ENCODE measurements around the gene RCAN1. TPM values are rescaled to one million over a fixed set of nuclear protein-coding genes. Genes with fewer than 3 reads are reported as not detected.

The RCAN1 gene
- total and polyA plus RNA-seq, 2 of the 8 experiments (the other 6 are each of a cell fraction or from before 2014, with no cell fraction given) = 1.7 to 6.4 TPM

DNA sequence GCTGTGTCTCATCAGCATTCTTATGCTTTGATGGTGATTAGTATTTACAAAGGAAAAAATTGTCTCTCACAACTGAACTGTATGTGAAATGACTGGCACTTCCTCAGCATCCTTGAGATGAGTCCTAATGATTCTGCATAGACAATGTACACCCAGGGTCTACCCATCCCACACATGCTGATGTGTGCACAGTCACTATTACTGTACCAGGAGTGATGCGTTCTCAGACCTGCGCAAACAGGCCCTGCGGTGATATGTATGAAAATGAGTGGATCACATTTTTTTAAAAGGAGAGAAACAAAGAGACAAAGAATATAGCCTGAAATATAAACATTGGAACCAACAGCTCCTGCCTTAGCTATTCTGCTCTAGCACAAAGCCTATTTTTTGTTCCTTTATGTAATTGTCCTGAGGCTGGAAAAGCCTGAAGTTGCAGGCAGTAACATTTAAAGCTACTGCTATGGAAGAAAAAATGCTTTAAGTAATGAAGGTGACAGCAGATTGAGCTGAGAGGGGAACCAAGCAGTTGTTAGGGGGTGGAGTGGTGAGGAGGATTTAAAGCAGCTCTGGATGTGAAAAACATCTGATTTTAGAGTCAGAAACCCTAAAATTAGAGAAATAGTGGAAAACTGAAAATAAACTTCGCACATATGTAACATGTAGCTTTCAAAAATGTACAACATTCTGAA is 5.5 kb downstream of the RCAN1 start (continued):
- TF ChIP-seq, protein P1, sequence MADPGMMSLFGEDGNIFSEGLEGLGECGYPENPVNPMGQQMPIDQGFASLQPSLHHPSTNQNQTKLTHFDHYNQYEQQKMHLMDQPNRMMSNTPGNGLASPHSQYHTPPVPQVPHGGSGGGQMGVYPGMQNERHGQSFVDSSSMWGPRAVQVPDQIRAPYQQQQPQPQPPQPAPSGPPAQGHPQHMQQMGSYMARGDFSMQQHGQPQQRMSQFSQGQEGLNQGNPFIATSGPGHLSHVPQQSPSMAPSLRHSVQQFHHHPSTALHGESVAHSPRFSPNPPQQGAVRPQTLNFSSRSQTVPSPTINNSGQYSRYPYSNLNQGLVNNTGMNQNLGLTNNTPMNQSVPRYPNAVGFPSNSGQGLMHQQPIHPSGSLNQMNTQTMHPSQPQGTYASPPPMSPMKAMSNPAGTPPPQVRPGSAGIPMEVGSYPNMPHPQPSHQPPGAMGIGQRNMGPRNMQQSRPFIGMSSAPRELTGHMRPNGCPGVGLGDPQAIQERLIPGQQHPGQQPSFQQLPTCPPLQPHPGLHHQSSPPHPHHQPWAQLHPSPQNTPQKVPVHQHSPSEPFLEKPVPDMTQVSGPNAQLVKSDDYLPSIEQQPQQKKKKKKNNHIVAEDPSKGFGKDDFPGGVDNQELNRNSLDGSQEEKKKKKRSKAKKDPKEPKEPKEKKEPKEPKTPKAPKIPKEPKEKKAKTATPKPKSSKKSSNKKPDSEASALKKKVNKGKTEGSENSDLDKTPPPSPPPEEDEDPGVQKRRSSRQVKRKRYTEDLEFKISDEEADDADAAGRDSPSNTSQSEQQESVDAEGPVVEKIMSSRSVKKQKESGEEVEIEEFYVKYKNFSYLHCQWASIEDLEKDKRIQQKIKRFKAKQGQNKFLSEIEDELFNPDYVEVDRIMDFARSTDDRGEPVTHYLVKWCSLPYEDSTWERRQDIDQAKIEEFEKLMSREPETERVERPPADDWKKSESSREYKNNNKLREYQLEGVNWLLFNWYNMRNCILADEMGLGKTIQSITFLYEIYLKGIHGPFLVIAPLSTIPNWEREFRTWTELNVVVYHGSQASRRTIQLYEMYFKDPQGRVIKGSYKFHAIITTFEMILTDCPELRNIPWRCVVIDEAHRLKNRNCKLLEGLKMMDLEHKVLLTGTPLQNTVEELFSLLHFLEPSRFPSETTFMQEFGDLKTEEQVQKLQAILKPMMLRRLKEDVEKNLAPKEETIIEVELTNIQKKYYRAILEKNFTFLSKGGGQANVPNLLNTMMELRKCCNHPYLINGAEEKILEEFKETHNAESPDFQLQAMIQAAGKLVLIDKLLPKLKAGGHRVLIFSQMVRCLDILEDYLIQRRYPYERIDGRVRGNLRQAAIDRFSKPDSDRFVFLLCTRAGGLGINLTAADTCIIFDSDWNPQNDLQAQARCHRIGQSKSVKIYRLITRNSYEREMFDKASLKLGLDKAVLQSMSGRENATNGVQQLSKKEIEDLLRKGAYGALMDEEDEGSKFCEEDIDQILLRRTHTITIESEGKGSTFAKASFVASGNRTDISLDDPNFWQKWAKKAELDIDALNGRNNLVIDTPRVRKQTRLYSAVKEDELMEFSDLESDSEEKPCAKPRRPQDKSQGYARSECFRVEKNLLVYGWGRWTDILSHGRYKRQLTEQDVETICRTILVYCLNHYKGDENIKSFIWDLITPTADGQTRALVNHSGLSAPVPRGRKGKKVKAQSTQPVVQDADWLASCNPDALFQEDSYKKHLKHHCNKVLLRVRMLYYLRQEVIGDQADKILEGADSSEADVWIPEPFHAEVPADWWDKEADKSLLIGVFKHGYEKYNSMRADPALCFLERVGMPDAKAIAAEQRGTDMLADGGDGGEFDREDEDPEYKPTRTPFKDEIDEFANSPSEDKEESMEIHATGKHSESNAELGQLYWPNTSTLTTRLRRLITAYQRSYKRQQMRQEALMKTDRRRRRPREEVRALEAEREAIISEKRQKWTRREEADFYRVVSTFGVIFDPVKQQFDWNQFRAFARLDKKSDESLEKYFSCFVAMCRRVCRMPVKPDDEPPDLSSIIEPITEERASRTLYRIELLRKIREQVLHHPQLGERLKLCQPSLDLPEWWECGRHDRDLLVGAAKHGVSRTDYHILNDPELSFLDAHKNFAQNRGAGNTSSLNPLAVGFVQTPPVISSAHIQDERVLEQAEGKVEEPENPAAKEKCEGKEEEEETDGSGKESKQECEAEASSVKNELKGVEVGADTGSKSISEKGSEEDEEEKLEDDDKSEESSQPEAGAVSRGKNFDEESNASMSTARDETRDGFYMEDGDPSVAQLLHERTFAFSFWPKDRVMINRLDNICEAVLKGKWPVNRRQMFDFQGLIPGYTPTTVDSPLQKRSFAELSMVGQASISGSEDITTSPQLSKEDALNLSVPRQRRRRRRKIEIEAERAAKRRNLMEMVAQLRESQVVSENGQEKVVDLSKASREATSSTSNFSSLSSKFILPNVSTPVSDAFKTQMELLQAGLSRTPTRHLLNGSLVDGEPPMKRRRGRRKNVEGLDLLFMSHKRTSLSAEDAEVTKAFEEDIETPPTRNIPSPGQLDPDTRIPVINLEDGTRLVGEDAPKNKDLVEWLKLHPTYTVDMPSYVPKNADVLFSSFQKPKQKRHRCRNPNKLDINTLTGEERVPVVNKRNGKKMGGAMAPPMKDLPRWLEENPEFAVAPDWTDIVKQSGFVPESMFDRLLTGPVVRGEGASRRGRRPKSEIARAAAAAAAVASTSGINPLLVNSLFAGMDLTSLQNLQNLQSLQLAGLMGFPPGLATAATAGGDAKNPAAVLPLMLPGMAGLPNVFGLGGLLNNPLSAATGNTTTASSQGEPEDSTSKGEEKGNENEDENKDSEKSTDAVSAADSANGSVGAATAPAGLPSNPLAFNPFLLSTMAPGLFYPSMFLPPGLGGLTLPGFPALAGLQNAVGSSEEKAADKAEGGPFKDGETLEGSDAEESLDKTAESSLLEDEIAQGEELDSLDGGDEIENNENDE (IDR thresholded peaks at IDR 0.05; ENCODE audit: insufficient replicate concordance, low read length) = no peak
- TF ChIP-seq PHF8 (conservative IDR thresholded peaks at IDR 0.05; ENCODE audit: low read depth, low read length) = no peak
- no peak for TF ChIP-seq JUND (IDR thresholded peaks at IDR 0.05; ENCODE audit: low read length)
- no peak for TF ChIP-seq NANOG (IDR thresholded peaks at IDR 0.05; ENCODE audit: insufficient read depth, low read depth, low read length, poor library complexity, severe bottlenecking)
- no peak for TF ChIP-seq FOSL1 (IDR thresholded peaks at IDR 0.05; ENCODE audit: insufficient read depth, low read depth, low read length)
- no peak for TF ChIP-seq YY1 (IDR thresholded peaks at IDR 0.05; ENCODE audit: low read depth, low read length)
- no peak for TF ChIP-seq POU5F1 (IDR thresholded peaks at IDR 0.05; ENCODE audit: low read depth, low read length)
- no peak for TF ChIP-seq BRCA1 (IDR thresholded peaks at IDR 0.05; ENCODE audit: low read depth, low read length)
- TF ChIP-seq, protein P2, sequence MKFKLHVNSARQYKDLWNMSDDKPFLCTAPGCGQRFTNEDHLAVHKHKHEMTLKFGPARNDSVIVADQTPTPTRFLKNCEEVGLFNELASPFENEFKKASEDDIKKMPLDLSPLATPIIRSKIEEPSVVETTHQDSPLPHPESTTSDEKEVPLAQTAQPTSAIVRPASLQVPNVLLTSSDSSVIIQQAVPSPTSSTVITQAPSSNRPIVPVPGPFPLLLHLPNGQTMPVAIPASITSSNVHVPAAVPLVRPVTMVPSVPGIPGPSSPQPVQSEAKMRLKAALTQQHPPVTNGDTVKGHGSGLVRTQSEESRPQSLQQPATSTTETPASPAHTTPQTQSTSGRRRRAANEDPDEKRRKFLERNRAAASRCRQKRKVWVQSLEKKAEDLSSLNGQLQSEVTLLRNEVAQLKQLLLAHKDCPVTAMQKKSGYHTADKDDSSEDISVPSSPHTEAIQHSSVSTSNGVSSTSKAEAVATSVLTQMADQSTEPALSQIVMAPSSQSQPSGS (IDR thresholded peaks at IDR 0.05; ENCODE audit: low read length) = no peak
